Activated CD4-positive, CD25-positive, alpha-beta regulatory T cell treated with anti-CD3 and anti-CD28 coated beads, Interleukin-2, amount 50 U/mL, for 72 hours (primary cell): ENCODE results near the gene SVEP1.

Source experiments
- DNase-seq: peaks from one replicate; pipeline ENCODE4 v3.0.0; 2021

Gene SVEP1

GRCh38 chr9:110517483-110517882 is 62.1 kb downstream of the SVEP1 start:
- no peak for DNase-seq

GRCh38 chr9:110514897-110515296 is 64.6 kb downstream of the SVEP1 start:
- no peak for DNase-seq

GRCh38 chr9:110512817-110513216 is 66.7 kb downstream of the SVEP1 start:
- DNase-seq = no peak

GRCh38 chr9:110509792-110510191 is 69.7 kb downstream of the SVEP1 start:
- DNase-seq = no peak

DNA sequence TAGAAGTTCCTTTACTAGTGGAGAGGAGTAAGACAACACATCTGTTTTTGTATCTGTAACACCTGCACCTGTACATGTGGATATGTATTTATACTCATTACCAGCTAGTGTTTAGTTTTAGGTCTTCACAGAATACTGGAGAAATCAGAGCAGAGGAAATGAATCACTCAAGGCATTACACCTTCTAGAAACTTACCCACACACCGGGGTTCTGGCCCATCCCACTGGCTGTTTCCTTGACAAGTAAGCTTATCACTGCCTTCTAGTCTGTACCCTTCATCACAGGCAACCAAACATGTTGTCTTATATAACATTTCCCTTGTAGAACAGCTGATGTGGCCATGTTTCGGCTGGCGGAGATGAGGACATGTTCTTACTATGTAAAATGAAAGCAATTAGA is 76.7 kb downstream of the SVEP1 start:
- no peak for DNase-seq

DNA sequence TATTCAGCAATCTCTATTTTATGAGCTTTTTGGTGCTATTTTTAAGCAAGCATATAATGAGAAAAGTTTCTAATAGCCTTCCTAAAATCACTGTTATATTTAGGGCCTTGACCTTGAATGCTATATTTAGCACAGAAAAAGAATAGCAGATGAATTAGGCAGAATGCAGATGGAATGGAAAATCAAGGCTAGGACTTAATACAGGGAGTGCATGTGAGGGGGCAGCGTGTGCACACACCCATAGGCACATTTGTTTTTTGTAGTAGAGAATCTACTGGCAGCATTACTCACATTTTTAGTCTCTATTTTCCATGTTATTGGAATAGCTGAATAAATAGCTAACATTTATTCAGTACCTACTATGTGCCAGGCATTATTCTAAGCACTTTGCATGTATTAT is 79.9 kb downstream of the SVEP1 start:
- DNase-seq = no peak

DNA sequence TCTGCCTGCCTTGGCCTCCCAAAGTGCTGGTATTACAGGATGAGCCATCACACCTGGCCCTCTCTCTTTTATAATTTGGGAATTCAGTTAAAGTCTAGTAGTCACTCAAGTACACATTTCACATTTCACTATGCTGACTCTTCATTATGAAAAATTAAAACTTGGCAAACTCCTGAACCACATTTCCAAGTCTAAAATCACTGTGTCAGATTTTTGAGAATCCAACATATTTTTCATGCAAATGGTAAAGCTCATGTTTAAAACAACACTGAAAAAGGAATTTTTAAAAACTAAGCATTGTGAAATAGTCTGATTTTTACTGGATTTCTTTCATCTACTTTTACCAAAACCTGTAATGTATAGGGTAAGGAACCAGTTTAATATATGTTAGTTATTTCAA is 92.3 kb downstream of the SVEP1 start:
- no peak for DNase-seq

DNA sequence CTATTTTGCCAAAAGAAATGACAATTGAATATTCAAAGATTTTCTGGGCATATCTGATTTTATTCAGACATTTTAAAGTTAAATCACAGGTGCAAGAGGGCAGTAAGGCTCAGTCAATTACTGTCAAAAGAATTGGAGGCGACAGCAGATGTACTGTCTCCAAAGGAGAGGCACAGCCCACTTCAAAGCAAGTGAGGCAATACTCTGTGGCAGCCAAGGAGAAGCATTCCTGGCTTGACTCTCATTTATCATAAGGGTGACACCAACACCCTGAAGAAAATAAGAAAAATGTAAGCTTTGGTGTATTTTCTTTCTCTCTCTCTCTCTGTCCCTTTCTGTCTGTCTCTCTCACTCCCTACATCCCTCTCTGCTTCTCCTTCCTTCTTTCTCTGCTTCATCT is 93.3 kb downstream of the SVEP1 start:
- DNase-seq = no peak

- no peak for DNase-seq
Measured at GRCh38 chr9:110479481-110479880, 100.1 kb downstream of the SVEP1 start.

- no peak for DNase-seq
Measured at GRCh38 chr9:110476251-110476650, 103.3 kb downstream of the SVEP1 start.

DNA sequence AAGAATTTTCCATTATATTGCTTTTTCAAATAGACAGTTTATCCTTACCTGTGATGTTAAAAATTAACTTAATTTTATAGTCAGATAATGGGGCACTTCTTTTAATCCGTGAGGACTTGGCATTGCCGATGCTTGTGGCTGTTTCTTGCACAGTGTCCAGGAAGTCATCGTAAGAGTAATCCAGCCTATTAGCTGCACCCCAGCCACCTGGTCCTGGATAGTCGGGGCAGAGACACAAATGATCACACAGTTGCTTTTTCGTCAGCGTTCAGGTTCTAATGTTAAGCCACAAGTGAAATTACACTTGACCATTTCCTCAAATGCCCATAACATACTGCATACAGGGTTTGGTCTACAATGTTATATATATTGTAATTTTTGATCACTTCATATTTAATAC is 107.4 kb downstream of the SVEP1 start:
- DNase-seq = no peak

- no peak for DNase-seq
Measured at GRCh38 chr9:110468950-110469349, 110.6 kb downstream of the SVEP1 start.

GRCh38 chr9:110465190-110465589 is 114.4 kb downstream of the SVEP1 start:
- no peak for DNase-seq

GRCh38 chr9:110464321-110464720 is 115.2 kb downstream of the SVEP1 start:
- DNase-seq = no peak

GRCh38 chr9:110463499-110463898 is 116.0 kb downstream of the SVEP1 start:
- no peak for DNase-seq

DNA sequence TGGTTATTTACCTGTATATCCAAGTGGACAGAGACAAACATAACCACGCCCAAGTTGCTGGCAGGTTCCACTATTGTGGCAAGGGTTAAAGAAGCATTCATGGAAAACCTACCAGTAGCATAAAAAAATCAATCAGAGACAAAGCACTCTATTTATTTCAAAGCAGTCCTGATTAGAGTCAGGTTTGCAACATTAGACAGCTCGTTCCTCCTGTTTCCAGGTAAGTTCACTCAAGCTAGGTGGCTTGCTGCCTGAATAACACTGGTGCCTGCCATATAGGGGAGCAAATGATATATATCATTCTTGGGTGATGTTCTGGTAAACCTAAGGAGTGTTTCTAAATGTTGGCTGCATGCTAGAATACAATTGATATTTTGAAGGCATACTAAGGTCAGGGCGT is 122.3 kb downstream of the SVEP1 start:
- DNase-seq = no peak

GRCh38 chr9:110456681-110457080 is 122.9 kb downstream of the SVEP1 start:
- no peak for DNase-seq

DNA sequence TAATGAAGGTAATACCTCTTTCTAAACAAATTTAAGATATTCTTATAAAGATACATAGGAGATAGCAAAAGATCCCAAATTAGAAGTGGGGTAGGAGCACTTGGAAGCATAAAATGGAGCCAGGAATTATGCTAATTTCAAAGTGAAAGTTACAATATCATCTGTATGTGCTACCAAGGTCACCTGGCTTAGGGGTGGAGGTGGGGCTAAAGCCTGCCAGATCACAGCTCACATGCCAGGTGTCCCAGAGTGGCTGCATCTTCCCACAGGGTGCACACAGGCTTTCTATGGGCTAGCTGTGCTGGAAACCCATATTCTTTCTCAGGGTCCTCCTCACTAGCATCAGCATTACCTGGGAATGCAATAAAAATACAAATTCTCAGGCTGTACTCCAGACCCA is 123.7 kb downstream of the SVEP1 start:
- DNase-seq = no peak

- DNase-seq = no peak
Measured at GRCh38 chr9:110452227-110452801, 127.2 kb downstream of the SVEP1 start.

DNA sequence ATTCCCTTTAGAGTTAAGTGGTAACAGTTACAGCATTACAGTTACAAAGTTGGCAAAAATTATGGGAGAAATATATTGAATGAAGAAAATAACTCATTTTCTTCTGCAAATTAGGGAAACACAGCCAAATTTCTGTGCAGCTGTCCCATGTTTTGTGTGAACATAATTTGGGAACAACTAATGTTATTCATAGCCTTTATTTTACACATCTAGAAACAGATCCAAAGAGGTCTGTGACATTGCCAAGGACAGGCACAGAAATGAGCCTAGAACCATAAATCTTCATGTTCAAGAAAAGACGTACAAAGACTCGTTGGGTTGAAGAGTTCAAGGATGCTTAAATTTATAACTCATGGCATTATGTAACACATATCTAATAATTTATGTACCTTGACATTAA is 127.8 kb downstream of the SVEP1 start:
- DNase-seq = no peak

DNA sequence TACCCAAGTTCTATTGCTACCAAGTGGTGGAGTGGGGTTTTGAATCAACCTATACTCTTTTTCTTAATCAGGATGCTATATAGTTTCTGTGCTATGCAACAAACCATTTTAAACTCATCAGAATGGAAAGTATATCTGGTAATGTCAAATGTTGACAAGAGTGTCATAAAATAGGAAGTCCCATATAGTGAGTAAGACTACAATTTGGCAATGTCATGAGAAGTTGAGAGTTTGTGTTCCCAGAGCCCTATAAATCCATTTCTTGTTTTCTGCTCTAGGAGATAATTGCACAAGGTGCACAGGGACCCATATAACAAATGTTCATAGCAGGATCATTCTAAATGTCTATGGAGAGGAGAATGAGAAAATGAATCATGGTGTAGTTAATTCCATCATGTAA is 132.1 kb downstream of the SVEP1 start:
- DNase-seq = no peak

GRCh38 chr9:110446171-110446570 is 133.4 kb downstream of the SVEP1 start:
- no peak for DNase-seq

DNA sequence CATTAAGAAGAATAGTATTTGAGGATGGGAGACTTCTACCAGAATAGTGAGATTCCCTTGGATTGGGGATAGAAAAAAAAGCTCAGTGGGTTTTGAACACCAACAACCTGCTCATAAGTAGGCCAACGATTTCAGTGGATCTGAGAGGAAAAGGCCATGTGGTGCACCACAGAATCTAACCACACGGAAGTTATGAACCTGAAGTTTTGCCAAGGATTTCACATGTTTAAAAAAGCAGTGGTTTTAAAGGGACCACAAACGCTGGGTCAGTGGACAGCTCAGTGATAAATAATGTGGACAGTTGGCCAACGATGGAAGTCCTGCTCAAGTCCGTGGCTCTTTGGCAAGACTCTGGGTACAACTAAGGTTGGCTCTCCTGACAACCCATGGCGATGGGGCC is 134.6 kb downstream of the SVEP1 start:
- no peak for DNase-seq

GRCh38 chr9:110443866-110444220 is 135.7 kb downstream of the SVEP1 start:
- no peak for DNase-seq

GRCh38 chr9:110443146-110443865 is 136.2 kb downstream of the SVEP1 start:
- DNase-seq = no peak
